ENCODE results near the gene LPIN1. TPM values are rescaled to one million over a fixed set of nuclear protein-coding genes. Genes with fewer than 3 reads are reported as not detected.

LPIN1 gene
- total and polyA plus RNA-seq, 5 donors, result 15.3 to 42.9 (median 36.1) TPM

- 93% methylated on average over 9 of the region's 9 CpGs for whole genome bisulfite sequencing
- no peaks in the 10 kb centered on the region for H3K9me3 ChIP-seq (ENCODE audit: control insufficient read depth, low read length)
- H3K4me1 ChIP-seq (ENCODE audit: control insufficient read depth, insufficient read depth, low read length), result no peaks in the 10 kb centered on the region
- H3K27ac ChIP-seq (ENCODE audit: low read length), result no peak overlapping the region
- intact Hi-C loops (cut with DNase I), result no loop called here
- DNase-seq, result no peak
- H3K4me3 ChIP-seq (ENCODE audit: low read length), result no peak overlapping the region
- ATAC-seq, result no peak
- no peaks in the 10 kb centered on the region for H3K27me3 ChIP-seq (ENCODE audit: control insufficient read depth, insufficient read depth)
Observed at GRCh38 chr2:11786191-11786590, 39.8 kb downstream of the LPIN1 start.

- Histone ChIP-seq H3K27me3 (ENCODE audit: control insufficient read depth, insufficient read depth) (no peaks in the 10 kb centered on the region), H3K9me3 (ENCODE audit: control insufficient read depth, low read length) (no peaks in the 10 kb centered on the region), H3K27ac (ENCODE audit: low read length) (no peak overlapping the region), H3K4me1 (ENCODE audit: control insufficient read depth, insufficient read depth, low read length) (no peaks in the 10 kb centered on the region), H3K4me3 (ENCODE audit: low read length) (no peak overlapping the region)
- 96% methylated on average over 13 of the region's 13 CpGs for WGBS
- DNase-seq (no peak), ATAC-seq (no peak)
- intact Hi-C loops (cut with DNase I), result no loop called here
Observed at GRCh38 chr2:11786592-11786991, 40.2 kb downstream of the LPIN1 start.

- Histone ChIP-seq H3K27ac (ENCODE audit: low read length) (no peak overlapping the region), H3K4me1 (ENCODE audit: control insufficient read depth, insufficient read depth, low read length) (no peaks in the 10 kb centered on the region), H3K27me3 (ENCODE audit: control insufficient read depth, insufficient read depth) (no peaks in the 10 kb centered on the region), H3K9me3 (ENCODE audit: control insufficient read depth, low read length) (no peaks in the 10 kb centered on the region), H3K4me3 (ENCODE audit: low read length) (no peak overlapping the region)
- DNase-seq (no peak), ATAC-seq (no peak)
- intact Hi-C loops (cut with DNase I), result no loop called here
- WGBS, result 97% methylated on average over 9 of the region's 9 CpGs
Observed at GRCh38 chr2:11787991-11788390, 41.6 kb downstream of the LPIN1 start.

GRCh38 chr2:11788461-11789124 is 42.2 kb downstream of the LPIN1 start:
- Histone ChIP-seq H3K4me3 (ENCODE audit: low read length) (no peak overlapping the region), H3K4me1 (ENCODE audit: control insufficient read depth, insufficient read depth, low read length) (no peaks in the 10 kb centered on the region), H3K27ac (ENCODE audit: low read length) (no peak overlapping the region), H3K9me3 (ENCODE audit: control insufficient read depth, low read length) (no peaks in the 10 kb centered on the region), H3K27me3 (ENCODE audit: control insufficient read depth, insufficient read depth) (no peaks in the 10 kb centered on the region)
- no peak for DNase-seq
- intact Hi-C loops (cut with DNase I), result no loop called here
- WGBS, result 89% methylated on average over 7 of the region's 7 CpGs
- no peak for ATAC-seq

- 96% methylated on average over 13 of the region's 13 CpGs for WGBS
- no peak for DNase-seq
- intact Hi-C loops (cut with DNase I), result no loop called here
- no peaks in the 10 kb centered on the region for H3K27me3 ChIP-seq (ENCODE audit: control insufficient read depth, insufficient read depth)
- H3K9me3 ChIP-seq (ENCODE audit: control insufficient read depth, low read length), result no peaks in the 10 kb centered on the region
- H3K4me3 ChIP-seq (ENCODE audit: low read length), result no peak overlapping the region
- H3K27ac ChIP-seq (ENCODE audit: low read length), result no peak overlapping the region
- no peak for ATAC-seq
- no peaks in the 10 kb centered on the region for H3K4me1 ChIP-seq (ENCODE audit: control insufficient read depth, insufficient read depth, low read length)
Observed at GRCh38 chr2:11789243-11789642, 42.8 kb downstream of the LPIN1 start.

- no peak for DNase-seq
- intact Hi-C loops (cut with DNase I), result no loop called here
- Histone ChIP-seq H3K4me3 (ENCODE audit: low read length) (no peak overlapping the region), H3K27ac (ENCODE audit: low read length) (no peak overlapping the region), H3K27me3 (ENCODE audit: control insufficient read depth, insufficient read depth) (no peaks in the 10 kb centered on the region), H3K9me3 (ENCODE audit: control insufficient read depth, low read length) (no peaks in the 10 kb centered on the region), H3K4me1 (ENCODE audit: control insufficient read depth, insufficient read depth, low read length) (no peaks in the 10 kb centered on the region)
- 74% methylated on average over 7 of the region's 7 CpGs for WGBS
- ATAC-seq, result no peak
Observed at GRCh38 chr2:11790228-11790627, 43.8 kb downstream of the LPIN1 start.

GRCh38 chr2:11795590-11795989 is 49.2 kb downstream of the LPIN1 start:
- Histone ChIP-seq H3K9me3 (ENCODE audit: control insufficient read depth, low read length) (no peaks in the 10 kb centered on the region), H3K4me1 (ENCODE audit: control insufficient read depth, insufficient read depth, low read length) (no peaks in the 10 kb centered on the region), H3K27me3 (ENCODE audit: control insufficient read depth, insufficient read depth) (no peaks in the 10 kb centered on the region), H3K27ac (ENCODE audit: low read length) (no peak overlapping the region), H3K4me3 (ENCODE audit: low read length) (no peak overlapping the region)
- DNase-seq (no peak), ATAC-seq (no peak)
- intact Hi-C loops (cut with DNase I), result no loop called here
- WGBS, result 92% methylated on average over 2 of the region's 2 CpGs

GRCh38 chr2:11796190-11797171 is 50.0 kb downstream of the LPIN1 start:
- Histone ChIP-seq H3K4me1 (ENCODE audit: control insufficient read depth, insufficient read depth, low read length) (no peaks in the 10 kb centered on the region), H3K9me3 (ENCODE audit: control insufficient read depth, low read length) (no peaks in the 10 kb centered on the region), H3K27me3 (ENCODE audit: control insufficient read depth, insufficient read depth) (no peaks in the 10 kb centered on the region), H3K4me3 (ENCODE audit: low read length) (no peak overlapping the region), H3K27ac (ENCODE audit: low read length) (no peak overlapping the region)
- DNase-seq, result no peak
- ATAC-seq, result peak; percentile 28 to 43
- WGBS, result 89% methylated on average over 18 of the region's 18 CpGs
- intact Hi-C loops (cut with DNase I), result no loop called here

GRCh38 chr2:11797846-11798245 is 51.4 kb downstream of the LPIN1 start:
- WGBS, result 92% methylated on average over 6 of the region's 6 CpGs
- H3K27ac ChIP-seq (ENCODE audit: low read length), result no peak overlapping the region
- DNase-seq, result no peak
- ATAC-seq, result no peak
- intact Hi-C loops (cut with DNase I), result no loop called here
- H3K4me3 ChIP-seq (ENCODE audit: low read length), result no peak overlapping the region
- no peaks in the 10 kb centered on the region for H3K4me1 ChIP-seq (ENCODE audit: control insufficient read depth, insufficient read depth, low read length)
- H3K27me3 ChIP-seq (ENCODE audit: control insufficient read depth, insufficient read depth), result no peaks in the 10 kb centered on the region
- H3K9me3 ChIP-seq (ENCODE audit: control insufficient read depth, low read length), result no peaks in the 10 kb centered on the region

GRCh38 chr2:11798701-11799435 is 52.4 kb downstream of the LPIN1 start:
- Histone ChIP-seq H3K4me3 (ENCODE audit: low read length) (no peak overlapping the region), H3K27me3 (ENCODE audit: control insufficient read depth, insufficient read depth) (no peaks in the 10 kb centered on the region), H3K9me3 (ENCODE audit: control insufficient read depth, low read length) (no peaks in the 10 kb centered on the region), H3K4me1 (ENCODE audit: control insufficient read depth, insufficient read depth, low read length) (no peaks in the 10 kb centered on the region), H3K27ac (ENCODE audit: low read length) (no peak overlapping the region)
- intact Hi-C loops (cut with DNase I), result no loop called here
- ATAC-seq (no peak), DNase-seq (no peak)
- WGBS, result 94% methylated on average over 15 of the region's 15 CpGs

GRCh38 chr2:11799826-11800225 is 53.4 kb downstream of the LPIN1 start:
- Histone ChIP-seq H3K27ac (ENCODE audit: low read length) (no peak overlapping the region), H3K9me3 (ENCODE audit: control insufficient read depth, low read length) (no peaks in the 10 kb centered on the region), H3K4me3 (ENCODE audit: low read length) (no peak overlapping the region), H3K27me3 (ENCODE audit: control insufficient read depth, insufficient read depth) (no peaks in the 10 kb centered on the region), H3K4me1 (ENCODE audit: control insufficient read depth, insufficient read depth, low read length) (no peaks in the 10 kb centered on the region)
- DNase-seq (no peak), ATAC-seq (no peak)
- 94% methylated on average over 8 of the region's 8 CpGs for WGBS
- intact Hi-C loops (cut with DNase I), result no loop called here
